ENCODE results near the gene RBMX.
A peak's percentile ranks its signal among the peaks of the same experiment; 100 is the strongest.
"Not testable (repeated sequence)": the region's sequence is repeated elsewhere in the genome, so short reads cannot be mapped to it uniquely, and the experiment has no call there.

The RBMX gene

GRCh38 chrX:136899221-136899620, 18.7 kb upstream of the RBMX start:
- Mint-ChIP-seq H3K27ac (peak overlapping the region in 2 of 3 experiments; percentile 6 to 65), H3K36me3 (ENCODE audit: low read depth) (no peaks in the 10 kb centered on the region), H3K9me3 (peaks cover 8% of the 10 kb centered on the region), H3K27me3 (ENCODE audit: low read depth) (no peaks in the 10 kb centered on the region), H3K4me3 (no peak overlapping the region), H3K4me1 (no peaks in the 10 kb centered on the region)
- TF ChIP-seq CTCF (IDR thresholded peaks at IDR 0.05; ENCODE audit: unreplicated experiment in 3 of 3): no peak

GRCh38 chrX:136898752-136899151, 18.2 kb upstream of the RBMX start:
- H3K36me3 Mint-ChIP-seq (ENCODE audit: low read depth); H3K27me3 Mint-ChIP-seq (ENCODE audit: low read depth); H3K4me1 Mint-ChIP-seq; H3K4me3 Mint-ChIP-seq: not testable (repeated sequence)
- Mint-ChIP-seq H3K9me3 (peaks cover 12% of the 10 kb centered on the region), H3K27ac (peak overlapping the region in 2 of 3 experiments; percentile 6 to 65)

- H3K9me3 Mint-ChIP-seq: peaks cover 9% of the 10 kb centered on the region
- no peaks in the 10 kb centered on the region for H3K4me1 Mint-ChIP-seq
- H3K4me3 Mint-ChIP-seq: no peak overlapping the region
- H3K36me3 Mint-ChIP-seq (ENCODE audit: low read depth): no peaks in the 10 kb centered on the region
- no peak for TF ChIP-seq CTCF (IDR thresholded peaks at IDR 0.05; ENCODE audit: unreplicated experiment in 3 of 3)
- H3K27ac Mint-ChIP-seq: no peak overlapping the region
- H3K27me3 Mint-ChIP-seq (ENCODE audit: low read depth): no peaks in the 10 kb centered on the region
Measured at GRCh38 chrX:136896121-136896914, 15.8 kb upstream of the RBMX start.

GRCh38 chrX:136892412-136892811, 11.9 kb upstream of the RBMX start:
- H3K4me3 Mint-ChIP-seq: no peak overlapping the region
- no peaks in the 10 kb centered on the region for H3K27me3 Mint-ChIP-seq (ENCODE audit: low read depth)
- no peaks in the 10 kb centered on the region for H3K4me1 Mint-ChIP-seq
- H3K27ac Mint-ChIP-seq: no peak overlapping the region
- peaks cover 8% of the 10 kb centered on the region for H3K9me3 Mint-ChIP-seq
- no peaks in the 10 kb centered on the region for H3K36me3 Mint-ChIP-seq (ENCODE audit: low read depth)
- no peak for TF ChIP-seq CTCF (IDR thresholded peaks at IDR 0.05; ENCODE audit: unreplicated experiment in 3 of 3)

- H3K9me3 Mint-ChIP-seq: not testable (repeated sequence)
Measured at GRCh38 chrX:136890596-136890995, 10.1 kb upstream of the RBMX start.

GRCh38 chrX:136889269-136889668, 8.7 kb upstream of the RBMX start:
- no peak overlapping the region for H3K27ac Mint-ChIP-seq

More at GRCh38 chrX:136890596-136890995, 10.1 kb upstream of the RBMX start:
- not testable (repeated sequence) for H3K36me3 Mint-ChIP-seq (ENCODE audit: low read depth); H3K27me3 Mint-ChIP-seq (ENCODE audit: low read depth); H3K4me3 Mint-ChIP-seq; H3K4me1 Mint-ChIP-seq; H3K27ac Mint-ChIP-seq

More at GRCh38 chrX:136889269-136889668, 8.7 kb upstream of the RBMX start:
- Mint-ChIP-seq H3K4me1 (no peaks in the 10 kb centered on the region), H3K27me3 (ENCODE audit: low read depth) (no peaks in the 10 kb centered on the region), H3K9me3 (peaks cover 12% of the 10 kb centered on the region), H3K36me3 (ENCODE audit: low read depth) (no peaks in the 10 kb centered on the region), H3K4me3 (no peak overlapping the region)
- TF ChIP-seq CTCF (IDR thresholded peaks at IDR 0.05; ENCODE audit: unreplicated experiment in 3 of 3): no peak

All from nephron (organoid).